Endodermal cell (in vitro differentiated cells): ENCODE results near the gene HMOX1. TPM values are rescaled to one million over a fixed set of nuclear protein-coding genes. Genes with fewer than 3 reads are reported as not detected.
"Not testable (repeated sequence)": the region's sequence is repeated elsewhere in the genome, so short reads cannot be mapped to it uniquely, and the experiment has no call there.

ENCODE experiments used
- DNase-seq: peaks from one replicate; pipeline ENCODE4 v3.0.0-alpha.2; 2017
- H3K27ac ChIP-seq: 2 replicates; pipeline ENCODE4 v1.5.1; 2013; ENCODE audit warnings: mild to moderate bottlenecking, low read depth, low read length, moderate library complexity
- H3K27me3 ChIP-seq: 2 replicates; pipeline ENCODE4 v1.6.1; 2013; ENCODE audit warnings: mild to moderate bottlenecking, low read length, moderate library complexity; ENCODE audit not compliant: insufficient read depth, control insufficient read depth, poor library complexity, severe bottlenecking
- H3K36me3 ChIP-seq: 2 replicates; pipeline ENCODE4 v1.7.0; 2013; ENCODE audit warnings: mild to moderate bottlenecking, low read length, moderate library complexity; ENCODE audit not compliant: control insufficient read depth, insufficient read depth
- H3K4me1 ChIP-seq: one replicate; pipeline ENCODE4 v1.7.0; 2013; ENCODE audit warnings: low read length; ENCODE audit not compliant: control insufficient read depth, insufficient read depth
- H3K4me3 ChIP-seq: 2 replicates; pipeline ENCODE4 v1.5.1; 2013; ENCODE audit warnings: mild to moderate bottlenecking, low read length, moderate library complexity
- H3K9ac ChIP-seq: 2 replicates; pipeline ENCODE4 v1.6.1; 2013; ENCODE audit warnings: mild to moderate bottlenecking, low read length, moderate library complexity; ENCODE audit not compliant: poor library complexity, severe bottlenecking; ENCODE audit errors: extremely low read depth
- H3K9me3 ChIP-seq: 2 replicates; pipeline ENCODE4 v1.6.1; 2013; ENCODE audit warnings: mild to moderate bottlenecking, low read length, moderate library complexity; ENCODE audit not compliant: control insufficient read depth
- H3K27ac Mint-ChIP-seq: 2 replicates; pipeline ENCODE4 v1.8.0; 2020; ENCODE audit warnings: mixed read lengths
- H3K27me3 Mint-ChIP-seq: 2 replicates; pipeline ENCODE4 v1.8.0; 2021; ENCODE audit warnings: mild to moderate bottlenecking, mixed read lengths; ENCODE audit not compliant: insufficient read depth
- H3K36me3 Mint-ChIP-seq: 2 replicates; pipeline ENCODE4 v1.8.0; 2020; ENCODE audit warnings: low read depth, mixed read lengths
- H3K4me1 Mint-ChIP-seq: 2 replicates; pipeline ENCODE4 v1.8.0; 2020; ENCODE audit warnings: mixed read lengths
- H3K4me3 Mint-ChIP-seq: 2 replicates; pipeline ENCODE4 v1.8.0; 2020; ENCODE audit warnings: mild to moderate bottlenecking, moderate library complexity, mixed read lengths
- H3K9me3 Mint-ChIP-seq: 2 replicates; pipeline ENCODE4 v1.8.0; 2020; ENCODE audit warnings: mild to moderate bottlenecking, mixed read lengths
- CTCF ChIP-seq: fragments of 200-600 bp; sonication (generic); conservative IDR thresholded peaks from 2 replicates; pipeline ENCODE4 v1.5.0; 2021; ENCODE audit warnings: antibody characterized with exemption, mild to moderate bottlenecking
- WGBS, 2 experiments: methylation state at CpG; one replicate each; pipeline versions ENCODE4 v1.1.5 to v1.1.7; 2013; ENCODE audit warnings: missing lambda C conversion rate in 2 of 2, mixed read lengths in 1 of 2; ENCODE audit not compliant: insufficient coverage in 1 of 2, insufficient read length in 1 of 2; 5-methylcytosine and 5-hydroxymethylcytosine counted together
- total RNA-seq, 2 donors: library from RNA; stranded (reverse); fragmentation: NEBNext Ultra II Directional in 1 of 2; extraction: Animal tissue kit (Norgen Biotek cat#: 25700) in 1 of 2; gene quantifications; 2 replicates in 1 of 2; 3 replicates in 1 of 2; pipeline ENCODE4 v1.2.1, GENCODE V29; 2021

The HMOX1 gene
- total RNA-seq, 2 donors from 2014 or later = 11.4 to 21.6 TPM

GRCh38 chr22:35361001-35361558 lies 19.8 kb upstream of the HMOX1 start:
- Histone ChIP-seq H3K9me3 (no peaks in the 10 kb centered on the region), H3K27ac (no peak overlapping the region), H3K4me1 (no peaks in the 10 kb centered on the region), H3K27me3 (no peaks in the 10 kb centered on the region), H3K4me3 (no peak overlapping the region), H3K9ac (no peak overlapping the region), H3K36me3 (no peaks in the 10 kb centered on the region)
- Mint-ChIP-seq H3K36me3 (no peaks in the 10 kb centered on the region), H3K27ac (no peak overlapping the region), H3K9me3 (no peaks in the 10 kb centered on the region), H3K4me3 (no peak overlapping the region), H3K4me1 (no peaks in the 10 kb centered on the region), H3K27me3 (peaks cover 2% of the 10 kb centered on the region)
- 92 to 100% methylated on average over 4 to 6 of the region's 6 CpGs for WGBS, 2 experiments
- DNase-seq = no peak
- no peak for TF ChIP-seq CTCF

GRCh38 chr22:35363566-35364086 lies 17.3 kb upstream of the HMOX1 start:
- Histone ChIP-seq H3K27ac (no peak overlapping the region), H3K4me3 (no peak overlapping the region), H3K27me3 (no peaks in the 10 kb centered on the region), H3K9ac (no peak overlapping the region), H3K36me3 (no peaks in the 10 kb centered on the region), H3K4me1 (no peaks in the 10 kb centered on the region), H3K9me3 (no peaks in the 10 kb centered on the region)
- H3K9me3 Mint-ChIP-seq = no peaks in the 10 kb centered on the region
- no peak for TF ChIP-seq CTCF
- no peaks in the 10 kb centered on the region for H3K36me3 Mint-ChIP-seq
- H3K27me3 Mint-ChIP-seq = peaks cover 2% of the 10 kb centered on the region
- H3K27ac Mint-ChIP-seq = no peak overlapping the region
- DNase-seq = no peak
- H3K4me1 Mint-ChIP-seq = peaks cover 11% of the 10 kb centered on the region
- no peak overlapping the region for H3K4me3 Mint-ChIP-seq
- WGBS, 2 experiments = 93 to 96% methylated on average over 11 of the region's 11 CpGs

GRCh38 chr22:35364230-35364629 lies 16.7 kb upstream of the HMOX1 start:
- WGBS, 2 experiments = 83 to 96% methylated on average over 4 to 7 of the region's 7 CpGs
- H3K9me3 Mint-ChIP-seq, H3K36me3 Mint-ChIP-seq, H3K9me3 ChIP-seq, H3K4me1 ChIP-seq, DNase-seq, H3K9ac ChIP-seq, H3K27ac ChIP-seq, H3K27me3 Mint-ChIP-seq, H3K36me3 ChIP-seq, H3K27me3 ChIP-seq, H3K4me3 ChIP-seq, H3K27ac Mint-ChIP-seq, H3K4me3 Mint-ChIP-seq: not testable (repeated sequence)
- peaks cover 11% of the 10 kb centered on the region for H3K4me1 Mint-ChIP-seq
